GM12878 (cell line): ENCODE results near the gene SCARB1. TPM values are rescaled to one million over a fixed set of nuclear protein-coding genes. Genes with fewer than 3 reads are reported as not detected.
A peak's percentile ranks its signal among the peaks of the same experiment; 100 is the strongest.

Experiments used
- BRCA1 ChIP-seq: IDR thresholded peaks from 2 replicates; pipeline ENCODE4 v1.6.1; 2011; ENCODE audit warnings: low read depth, low read length, improper control_type of control experiment
- CEBPB ChIP-seq, 2 experiments: fragments of 150-350 bp in 1 of 2; IDR thresholded peaks; 2 replicates each; pipeline ENCODE4 v1.6.1; 2012 to 2014; ENCODE audit warnings: low read depth in 2 of 2, low read length in 2 of 2, borderline replicate concordance in 1 of 2, inconsistent platforms in 1 of 2
- HSF1 ChIP-seq: fragments of 150-350 bp; IDR thresholded peaks from 2 replicates; pipeline ENCODE4 v1.6.1; 2014; ENCODE audit warnings: mild to moderate bottlenecking, low read depth, low read length
- IKZF1 ChIP-seq: fragments of 450-650 bp; conservative IDR thresholded peaks from 2 replicates; pipeline ENCODE4 v1.6.1; 2017; ENCODE audit warnings: antibody characterized with exemption, mild to moderate bottlenecking
- KLF5 ChIP-seq: fragments of 450-650 bp; IDR thresholded peaks from 2 replicates; pipeline ENCODE4 v1.6.1; 2014; ENCODE audit warnings: mild to moderate bottlenecking; ENCODE audit not compliant: partially characterized antibody
- MAX ChIP-seq: IDR thresholded peaks from 2 replicates; pipeline ENCODE4 v1.6.1; 2012; ENCODE audit warnings: low read depth, low read length, improper control_type of control experiment
- MYB ChIP-seq: fragments of 150-350 bp; IDR thresholded peaks from 2 replicates; pipeline ENCODE4 v1.6.1; 2014; ENCODE audit warnings: mild to moderate bottlenecking, low read depth, low read length, borderline replicate concordance
- NR2C1 ChIP-seq: fragments of 450-650 bp; IDR thresholded peaks from 2 replicates; pipeline ENCODE4 v1.6.1; 2017; ENCODE audit warnings: antibody characterized with exemption, mild to moderate bottlenecking, moderate library complexity
- NR2F1 ChIP-seq: fragments of 450-650 bp; conservative IDR thresholded peaks from 2 replicates; pipeline ENCODE4 v1.6.1; 2017; ENCODE audit warnings: mild to moderate bottlenecking
- PKNOX1 ChIP-seq: fragments of 450-650 bp; IDR thresholded peaks from 2 replicates; pipeline ENCODE4 v1.6.1; 2016; ENCODE audit warnings: mild to moderate bottlenecking
- RCOR1 ChIP-seq: conservative IDR thresholded peaks from 2 replicates; pipeline ENCODE4 v1.6.1; 2012; ENCODE audit warnings: low read depth, low read length, improper control_type of control experiment
- RELB ChIP-seq: fragments of 450-650 bp; IDR thresholded peaks from 2 replicates; pipeline ENCODE4 v1.6.1; 2017; ENCODE audit warnings: low read depth, mild to moderate bottlenecking, moderate library complexity
- TCF12 ChIP-seq: IDR thresholded peaks from 2 replicates; pipeline ENCODE4 v1.6.1; 2011; ENCODE audit warnings: low read depth, mild to moderate bottlenecking, low read length
- TCF7 ChIP-seq: IDR thresholded peaks from 2 replicates; pipeline ENCODE4 v1.6.1; 2014; ENCODE audit warnings: antibody characterized with exemption, borderline replicate concordance
- ZBTB11 ChIP-seq: fragments of 450-650 bp; formaldehyde crosslinking; IDR thresholded peaks from 2 replicates; pipeline ENCODE4 v1.5.0; 2022; ENCODE audit warnings: mild to moderate bottlenecking, missing genetic modification characterization
- polyA plus RNA-seq, 11 experiments: library from polyadenylated mRNA; depleted of rRNA in 4 of 11; unstranded in 6 of 11; stranded (reverse) in 5 of 11; fragments of >200 nt; fragmentation: Nextera tagmentation in 4 of 11; fragmentation: Illumina TruSeq in 1 of 11; extraction: Ambion mirVana in 4 of 11; extraction: Trizol in 1 of 11; gene quantifications; 1 replicate in 1 of 11; 2 replicates in 10 of 11; pipeline versions ENCODE4 v1.2.1 to v1.2.3, GENCODE V29; 2011 to 2016; ENCODE audit warnings: inconsistent platforms in 2 of 11, missing spikeins in 2 of 11, low read depth in 1 of 11
- total RNA-seq, 4 experiments: library from RNA; depleted of rRNA in 3 of 4; stranded (reverse); fragments of >200 nt in 3 of 4; fragmentation: Illumina TruSeq in 1 of 4; extraction: Trizol in 1 of 4; gene quantifications; 2 replicates each; pipeline versions ENCODE4 v1.2.1 to v1.2.3, GENCODE V29; 2013 to 2021
- TF ChIP-seq, protein P1 (sequence below): fragments of 450-650 bp; IDR thresholded peaks from 2 replicates; pipeline ENCODE4 v1.6.1; 2017; ENCODE audit warnings: mild to moderate bottlenecking, moderate library complexity

SCARB1 gene
- total and polyA plus RNA-seq, 10 of the 15 experiments (the other 5 are each of a cell fraction or from before 2014, with no cell fraction given): 0.34 to 104 (median 63.1) TPM

GRCh38 chr12:124901003-124901402 lies 37.3 kb upstream of the SCARB1 start (continued):
- TF ChIP-seq RCOR1: no peak
- no peak for TF ChIP-seq HSF1
- TF ChIP-seq PKNOX1: peak; percentile 18; the same call in 1 of the 2 replicates
- TF ChIP-seq NR2F1: peak; percentile 91
- peak; percentile 54 for TF ChIP-seq IKZF1
- no peak for TF ChIP-seq TCF7
- no peak for TF ChIP-seq MYB
- TF ChIP-seq KLF5: no peak
- no peak for TF ChIP-seq TCF12
- TF ChIP-seq NR2C1: peak; percentile 70
- no peak for TF ChIP-seq CEBPB (IDR thresholded peaks at IDR 0.05; ENCODE audit: borderline replicate concordance in 1 of 2, low read depth in 2 of 2, low read length in 2 of 2)
- TF ChIP-seq ZBTB11: no peak
- no peak for TF ChIP-seq RELB
- TF ChIP-seq BRCA1: no peak
- TF ChIP-seq, protein P1, sequence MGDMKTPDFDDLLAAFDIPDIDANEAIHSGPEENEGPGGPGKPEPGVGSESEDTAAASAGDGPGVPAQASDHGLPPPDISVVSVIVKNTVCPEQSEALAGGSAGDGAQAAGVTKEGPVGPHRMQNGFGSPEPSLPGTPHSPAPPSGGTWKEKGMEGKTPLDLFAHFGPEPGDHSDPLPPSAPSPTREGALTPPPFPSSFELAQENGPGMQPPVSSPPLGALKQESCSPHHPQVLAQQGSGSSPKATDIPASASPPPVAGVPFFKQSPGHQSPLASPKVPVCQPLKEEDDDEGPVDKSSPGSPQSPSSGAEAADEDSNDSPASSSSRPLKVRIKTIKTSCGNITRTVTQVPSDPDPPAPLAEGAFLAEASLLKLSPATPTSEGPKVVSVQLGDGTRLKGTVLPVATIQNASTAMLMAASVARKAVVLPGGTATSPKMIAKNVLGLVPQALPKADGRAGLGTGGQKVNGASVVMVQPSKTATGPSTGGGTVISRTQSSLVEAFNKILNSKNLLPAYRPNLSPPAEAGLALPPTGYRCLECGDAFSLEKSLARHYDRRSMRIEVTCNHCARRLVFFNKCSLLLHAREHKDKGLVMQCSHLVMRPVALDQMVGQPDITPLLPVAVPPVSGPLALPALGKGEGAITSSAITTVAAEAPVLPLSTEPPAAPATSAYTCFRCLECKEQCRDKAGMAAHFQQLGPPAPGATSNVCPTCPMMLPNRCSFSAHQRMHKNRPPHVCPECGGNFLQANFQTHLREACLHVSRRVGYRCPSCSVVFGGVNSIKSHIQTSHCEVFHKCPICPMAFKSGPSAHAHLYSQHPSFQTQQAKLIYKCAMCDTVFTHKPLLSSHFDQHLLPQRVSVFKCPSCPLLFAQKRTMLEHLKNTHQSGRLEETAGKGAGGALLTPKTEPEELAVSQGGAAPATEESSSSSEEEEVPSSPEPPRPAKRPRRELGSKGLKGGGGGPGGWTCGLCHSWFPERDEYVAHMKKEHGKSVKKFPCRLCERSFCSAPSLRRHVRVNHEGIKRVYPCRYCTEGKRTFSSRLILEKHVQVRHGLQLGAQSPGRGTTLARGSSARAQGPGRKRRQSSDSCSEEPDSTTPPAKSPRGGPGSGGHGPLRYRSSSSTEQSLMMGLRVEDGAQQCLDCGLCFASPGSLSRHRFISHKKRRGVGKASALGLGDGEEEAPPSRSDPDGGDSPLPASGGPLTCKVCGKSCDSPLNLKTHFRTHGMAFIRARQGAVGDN: peak; percentile 29; the same call in 1 of the 2 replicates
- no peak for TF ChIP-seq MAX
